Glutamatergic neuron (in vitro differentiated cells): ENCODE results near the gene MX2. TPM values are rescaled to one million over a fixed set of nuclear protein-coding genes. Genes with fewer than 3 reads are reported as not detected.
A peak's percentile ranks its signal among the peaks of the same experiment; 100 is the strongest.

Experiments used
- DNase-seq: peaks from one replicate; pipeline ENCODE4 v3.0.0; 2022
- H3K27ac Mint-ChIP-seq: one replicate; pipeline ENCODE4 v1.8.0; 2020; ENCODE audit warnings: mild to moderate bottlenecking, mixed read lengths, inconsistent platforms; ENCODE audit not compliant: unreplicated experiment
- H3K27me3 Mint-ChIP-seq: one replicate; pipeline ENCODE4 v1.8.0; 2020; ENCODE audit warnings: mild to moderate bottlenecking, moderate library complexity, mixed read lengths, inconsistent platforms; ENCODE audit not compliant: unreplicated experiment
- H3K36me3 Mint-ChIP-seq: one replicate; pipeline ENCODE4 v1.8.0; 2020; ENCODE audit warnings: mild to moderate bottlenecking, mixed read lengths, inconsistent platforms; ENCODE audit not compliant: unreplicated experiment
- H3K4me1 Mint-ChIP-seq: one replicate; pipeline ENCODE4 v1.8.0; 2020; ENCODE audit warnings: mild to moderate bottlenecking, low read depth, mixed read lengths, inconsistent platforms; ENCODE audit not compliant: unreplicated experiment
- H3K4me3 Mint-ChIP-seq: one replicate; pipeline ENCODE4 v1.8.0; 2020; ENCODE audit warnings: mild to moderate bottlenecking, mixed read lengths, inconsistent platforms; ENCODE audit not compliant: unreplicated experiment
- H3K9me3 Mint-ChIP-seq: one replicate; pipeline ENCODE4 v1.8.0; 2020; ENCODE audit warnings: mild to moderate bottlenecking, moderate library complexity, mixed read lengths, inconsistent platforms; ENCODE audit not compliant: unreplicated experiment
- total RNA-seq: library from RNA; stranded (reverse); fragmentation: NEBNext Ultra II Directional; extraction: Animal tissue kit (Norgen Biotek cat#: 25700); gene quantifications from one replicate; pipeline ENCODE4 v1.2.1, GENCODE V29; 2021; ENCODE audit not compliant: unreplicated experiment
- TF ChIP-seq, protein P1 (sequence below): fragments of 200-600 bp; sonication (generic); IDR thresholded peaks from one replicate; pipeline ENCODE4 v1.5.0; 2021; ENCODE audit not compliant: partially characterized antibody, unreplicated experiment

The MX2 gene
- total RNA-seq, 1 donor from 2014 or later, result not detected

DNA sequence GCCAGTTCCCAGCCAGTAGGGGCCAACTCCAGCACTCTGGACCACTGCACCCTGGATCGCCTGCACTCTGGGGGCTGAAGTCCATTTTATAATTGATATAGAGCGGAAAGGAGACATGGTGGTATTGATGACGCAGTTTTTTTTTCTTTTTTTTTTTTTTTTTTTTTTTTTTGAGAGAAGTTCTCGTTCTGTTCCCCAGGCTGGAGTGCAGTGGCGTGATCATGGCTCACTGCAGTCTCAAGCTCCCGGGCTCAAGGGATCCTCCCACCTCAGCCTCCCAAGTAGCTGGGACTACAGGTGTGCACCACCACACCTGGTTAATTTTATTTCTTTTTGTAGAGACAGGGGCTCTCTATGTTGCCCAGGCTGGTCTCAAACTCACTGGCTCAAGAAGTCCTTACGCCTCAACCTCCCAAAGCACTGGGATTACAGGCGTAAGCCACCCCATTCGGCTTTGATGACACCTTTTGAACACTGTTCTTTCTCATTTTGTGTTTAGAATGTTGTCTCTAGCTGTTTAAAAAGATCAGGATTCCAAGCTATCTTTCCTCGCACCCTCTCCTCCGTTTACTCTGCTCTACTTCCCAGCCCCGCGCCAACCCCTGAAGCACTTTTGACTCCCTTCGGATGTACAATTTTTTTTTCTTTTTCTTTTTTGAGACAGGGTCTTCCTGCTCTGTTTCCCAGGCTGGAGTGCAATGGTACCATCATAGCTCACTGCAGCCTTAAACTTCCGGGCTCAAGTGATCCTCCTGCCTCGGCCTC is 960 bp downstream of the MX2 start:
- Mint-ChIP-seq H3K27ac (peak overlapping the region; percentile 60), H3K36me3 (no peaks in the 10 kb centered on the region), H3K9me3 (peaks cover 2% of the 10 kb centered on the region), H3K4me1 (peaks cover 13% of the 10 kb centered on the region), H3K27me3 (peaks cover 6% of the 10 kb centered on the region), H3K4me3 (no peak overlapping the region)
- DNase-seq, result no peak
- TF ChIP-seq, protein P1, sequence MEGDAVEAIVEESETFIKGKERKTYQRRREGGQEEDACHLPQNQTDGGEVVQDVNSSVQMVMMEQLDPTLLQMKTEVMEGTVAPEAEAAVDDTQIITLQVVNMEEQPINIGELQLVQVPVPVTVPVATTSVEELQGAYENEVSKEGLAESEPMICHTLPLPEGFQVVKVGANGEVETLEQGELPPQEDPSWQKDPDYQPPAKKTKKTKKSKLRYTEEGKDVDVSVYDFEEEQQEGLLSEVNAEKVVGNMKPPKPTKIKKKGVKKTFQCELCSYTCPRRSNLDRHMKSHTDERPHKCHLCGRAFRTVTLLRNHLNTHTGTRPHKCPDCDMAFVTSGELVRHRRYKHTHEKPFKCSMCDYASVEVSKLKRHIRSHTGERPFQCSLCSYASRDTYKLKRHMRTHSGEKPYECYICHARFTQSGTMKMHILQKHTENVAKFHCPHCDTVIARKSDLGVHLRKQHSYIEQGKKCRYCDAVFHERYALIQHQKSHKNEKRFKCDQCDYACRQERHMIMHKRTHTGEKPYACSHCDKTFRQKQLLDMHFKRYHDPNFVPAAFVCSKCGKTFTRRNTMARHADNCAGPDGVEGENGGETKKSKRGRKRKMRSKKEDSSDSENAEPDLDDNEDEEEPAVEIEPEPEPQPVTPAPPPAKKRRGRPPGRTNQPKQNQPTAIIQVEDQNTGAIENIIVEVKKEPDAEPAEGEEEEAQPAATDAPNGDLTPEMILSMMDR, result no peak

DNA sequence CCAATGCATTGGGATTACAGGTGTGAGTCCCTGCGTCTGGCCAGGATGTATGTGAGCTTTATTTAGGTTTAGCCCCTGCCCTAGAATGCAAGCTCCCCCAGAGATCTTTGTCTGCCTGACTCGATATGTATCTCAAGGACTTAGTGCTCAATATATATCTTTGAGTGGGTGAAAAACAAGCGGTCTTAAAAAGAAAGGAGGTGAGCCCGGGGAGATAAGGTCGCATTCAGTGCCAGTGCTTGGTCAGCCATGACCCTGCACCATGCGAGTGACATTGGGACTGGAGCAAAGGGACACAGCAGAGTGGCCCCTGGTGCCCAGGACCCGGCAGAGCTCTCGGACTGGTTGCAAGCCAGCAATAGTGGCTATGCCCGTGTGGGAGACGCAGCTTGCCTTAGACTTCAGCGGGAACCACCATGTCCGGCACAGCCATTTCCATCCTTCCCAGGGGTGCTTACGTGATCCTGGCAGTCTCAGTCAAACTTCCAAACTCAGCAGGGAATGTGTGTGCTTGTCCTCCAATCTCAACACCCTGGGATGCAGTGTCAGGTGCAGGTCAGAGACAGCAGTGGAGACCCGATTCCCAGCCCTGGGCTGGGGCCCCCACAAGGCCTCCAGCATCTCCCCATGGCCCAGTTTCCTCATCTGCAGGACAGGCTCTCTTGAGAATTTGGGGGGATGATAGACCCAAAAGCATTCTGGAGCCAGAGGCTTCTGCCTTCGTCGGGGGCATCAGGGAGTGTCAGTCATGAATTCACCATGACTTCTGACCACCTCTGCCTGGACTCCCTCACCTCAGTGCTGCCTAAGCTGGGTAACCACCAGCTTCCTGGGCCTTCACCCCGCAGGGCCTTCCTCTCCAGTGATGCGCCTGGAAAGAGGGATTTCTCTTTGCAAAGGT is 1.8 kb downstream of the MX2 start:
- DNase-seq, result no peak
- H3K4me3 Mint-ChIP-seq, result no peak overlapping the region
- no peak overlapping the region for H3K27ac Mint-ChIP-seq
- H3K36me3 Mint-ChIP-seq, result no peaks in the 10 kb centered on the region
- H3K9me3 Mint-ChIP-seq, result peaks cover 2% of the 10 kb centered on the region
- TF ChIP-seq, protein P1, result no peak
- peaks cover 21% of the 10 kb centered on the region for H3K4me1 Mint-ChIP-seq
- peaks cover 6% of the 10 kb centered on the region for H3K27me3 Mint-ChIP-seq

- TF ChIP-seq, protein P1, result no peak
- DNase-seq, result no peak
- no peak overlapping the region for H3K27ac Mint-ChIP-seq
- peaks cover 24% of the 10 kb centered on the region for H3K4me1 Mint-ChIP-seq
- H3K9me3 Mint-ChIP-seq, result peaks cover 2% of the 10 kb centered on the region
- H3K4me3 Mint-ChIP-seq, result no peak overlapping the region
- H3K27me3 Mint-ChIP-seq, result peaks cover 6% of the 10 kb centered on the region
- H3K36me3 Mint-ChIP-seq, result no peaks in the 10 kb centered on the region
Measured at GRCh38 chr21:41364308-41364707, 2.5 kb downstream of the MX2 start.

DNA sequence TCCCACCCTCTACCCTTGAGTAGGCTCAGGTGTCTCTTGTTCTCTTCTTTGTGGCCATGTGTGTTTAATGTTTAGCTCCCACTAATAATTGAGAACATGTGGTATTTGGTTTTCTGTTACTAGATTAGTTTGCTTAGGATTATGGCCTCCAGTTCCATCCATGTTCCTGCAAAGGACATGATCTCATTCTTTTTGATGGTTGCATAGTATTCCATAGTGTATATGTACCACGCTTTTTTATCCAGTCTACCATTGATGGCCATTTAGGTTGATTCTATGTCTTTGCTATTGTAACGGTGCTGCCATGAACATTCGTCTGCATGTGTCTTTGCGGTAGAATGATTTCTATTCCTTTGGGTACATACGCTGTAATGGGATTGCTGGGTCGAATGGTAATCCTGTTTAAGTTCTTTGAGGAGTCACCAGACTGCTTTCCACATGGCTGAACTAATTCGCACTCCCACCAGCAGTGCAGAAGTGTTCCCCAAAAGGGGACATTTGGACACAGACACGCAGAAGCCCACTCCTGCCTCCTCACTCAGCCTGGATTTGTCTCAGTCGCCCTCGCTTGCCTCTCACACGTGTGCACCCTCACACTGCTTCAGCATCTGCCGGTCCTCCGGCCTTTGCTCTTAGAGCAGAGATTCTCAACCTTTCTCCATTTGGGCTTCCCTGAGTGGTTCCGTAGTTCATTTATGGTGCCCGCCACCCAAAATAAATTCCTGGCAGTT is 3.7 kb downstream of the MX2 start:
- TF ChIP-seq, protein P1, result no peak
- no peaks in the 10 kb centered on the region for H3K36me3 Mint-ChIP-seq
- H3K9me3 Mint-ChIP-seq, result peaks cover 2% of the 10 kb centered on the region
- H3K27ac Mint-ChIP-seq, result no peak overlapping the region
- no peak for DNase-seq
- peaks cover 24% of the 10 kb centered on the region for H3K4me1 Mint-ChIP-seq
- no peak overlapping the region for H3K4me3 Mint-ChIP-seq
- peaks cover 6% of the 10 kb centered on the region for H3K27me3 Mint-ChIP-seq
